ENCODE results near the gene AHI1. TPM values are rescaled to one million over a fixed set of nuclear protein-coding genes. Genes with fewer than 3 reads are reported as not detected.
A peak's percentile ranks its signal among the peaks of the same experiment; 100 is the strongest.

AHI1 gene
- total RNA-seq, 1 donor from 2014 or later, result 5.4 TPM

DNA sequence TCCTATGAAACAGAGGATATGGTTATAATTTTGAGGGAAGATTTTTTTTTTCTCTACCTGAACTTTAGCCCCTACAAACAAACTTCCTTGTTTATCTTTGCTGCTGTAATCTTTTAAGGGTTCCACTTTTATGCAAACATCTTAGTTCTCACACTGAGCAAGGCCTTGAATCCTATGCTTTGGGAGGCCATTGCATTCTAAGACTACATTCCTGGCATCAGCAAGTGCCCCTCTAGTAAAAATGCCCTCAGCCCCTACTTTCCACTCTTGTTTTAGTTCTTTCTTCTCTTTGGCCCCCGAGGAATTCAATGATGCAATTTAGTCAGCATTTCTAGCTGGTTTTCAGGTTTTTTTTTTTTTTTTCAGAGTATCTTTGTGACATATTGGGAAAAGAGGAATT, 8.1 kb upstream of the AHI1 start:
- Histone ChIP-seq H3K4me1 (no peaks in the 10 kb centered on the region), H3K9me3 (no peaks in the 10 kb centered on the region), H3K27me3 (no peaks in the 10 kb centered on the region), H3K4me3 (no peak overlapping the region), H3K36me3 (no peaks in the 10 kb centered on the region), H3K27ac (no peak overlapping the region)
- no peak for DNase-seq (ENCODE audit: low spot score in 2 of 2)
- TF ChIP-seq, protein P1, sequence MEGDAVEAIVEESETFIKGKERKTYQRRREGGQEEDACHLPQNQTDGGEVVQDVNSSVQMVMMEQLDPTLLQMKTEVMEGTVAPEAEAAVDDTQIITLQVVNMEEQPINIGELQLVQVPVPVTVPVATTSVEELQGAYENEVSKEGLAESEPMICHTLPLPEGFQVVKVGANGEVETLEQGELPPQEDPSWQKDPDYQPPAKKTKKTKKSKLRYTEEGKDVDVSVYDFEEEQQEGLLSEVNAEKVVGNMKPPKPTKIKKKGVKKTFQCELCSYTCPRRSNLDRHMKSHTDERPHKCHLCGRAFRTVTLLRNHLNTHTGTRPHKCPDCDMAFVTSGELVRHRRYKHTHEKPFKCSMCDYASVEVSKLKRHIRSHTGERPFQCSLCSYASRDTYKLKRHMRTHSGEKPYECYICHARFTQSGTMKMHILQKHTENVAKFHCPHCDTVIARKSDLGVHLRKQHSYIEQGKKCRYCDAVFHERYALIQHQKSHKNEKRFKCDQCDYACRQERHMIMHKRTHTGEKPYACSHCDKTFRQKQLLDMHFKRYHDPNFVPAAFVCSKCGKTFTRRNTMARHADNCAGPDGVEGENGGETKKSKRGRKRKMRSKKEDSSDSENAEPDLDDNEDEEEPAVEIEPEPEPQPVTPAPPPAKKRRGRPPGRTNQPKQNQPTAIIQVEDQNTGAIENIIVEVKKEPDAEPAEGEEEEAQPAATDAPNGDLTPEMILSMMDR (IDR thresholded peaks at IDR 0.05), result no peak
- intact Hi-C loops (cut with DNase I), result loop anchor here (2.0 kb wide), 1 partner anchor 721 kb away; no protein-coding TSS in a partner anchor

DNA sequence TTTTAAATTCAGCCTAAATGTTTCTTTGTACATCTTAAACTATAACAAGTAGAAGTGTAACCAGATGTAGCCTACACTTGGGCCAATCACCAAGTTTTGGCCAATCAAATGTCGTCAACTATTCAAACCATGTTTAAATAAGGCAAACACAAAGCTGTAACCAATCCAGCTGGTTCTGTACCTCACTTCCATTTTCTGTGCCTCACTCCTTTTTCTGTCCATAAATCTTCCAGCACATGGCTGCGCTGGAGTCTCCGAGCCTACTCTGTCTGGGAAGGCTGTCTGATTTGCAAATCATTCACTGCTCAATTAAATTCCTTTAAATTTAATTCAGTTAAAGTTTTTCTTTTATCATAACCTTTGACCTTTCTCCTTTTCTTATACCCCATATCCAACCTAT, 7.7 kb upstream of the AHI1 start:
- H3K4me3 ChIP-seq, result no peak overlapping the region
- no peaks in the 10 kb centered on the region for H3K4me1 ChIP-seq
- H3K9me3 ChIP-seq, result no peaks in the 10 kb centered on the region
- H3K27ac ChIP-seq, result no peak overlapping the region
- DNase-seq (ENCODE audit: low spot score in 2 of 2), result no peak
- H3K27me3 ChIP-seq, result no peaks in the 10 kb centered on the region
- no peaks in the 10 kb centered on the region for H3K36me3 ChIP-seq
- TF ChIP-seq, protein P1 (IDR thresholded peaks at IDR 0.05), result no peak
- intact Hi-C loops (cut with DNase I), result no loop called here

DNA sequence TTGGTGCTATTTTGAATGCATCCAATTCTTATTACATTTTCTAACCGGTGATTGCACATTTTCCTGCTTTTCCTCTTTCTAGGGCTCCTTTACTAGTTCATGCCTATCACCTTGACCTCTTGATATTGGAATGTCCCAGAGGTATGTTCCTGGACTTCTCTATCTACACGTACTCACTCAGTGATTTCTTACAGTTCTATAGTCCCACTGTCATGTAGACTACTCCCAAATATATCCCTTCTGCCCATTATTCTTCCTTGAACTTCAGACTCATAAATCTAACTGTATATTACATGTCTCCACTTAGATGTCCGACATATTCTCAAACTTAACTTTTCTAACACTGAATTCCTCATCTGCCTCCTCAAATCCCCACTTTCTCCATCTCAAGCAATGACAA, 7.2 kb upstream of the AHI1 start:
- no peaks in the 10 kb centered on the region for H3K9me3 ChIP-seq
- H3K27ac ChIP-seq, result no peak overlapping the region
- intact Hi-C loops (cut with DNase I), result no loop called here
- TF ChIP-seq, protein P1 (IDR thresholded peaks at IDR 0.05), result no peak
- H3K4me3 ChIP-seq, result no peak overlapping the region
- no peaks in the 10 kb centered on the region for H3K36me3 ChIP-seq
- no peaks in the 10 kb centered on the region for H3K4me1 ChIP-seq
- no peak for DNase-seq (ENCODE audit: low spot score in 2 of 2)
- H3K27me3 ChIP-seq, result no peaks in the 10 kb centered on the region

DNA sequence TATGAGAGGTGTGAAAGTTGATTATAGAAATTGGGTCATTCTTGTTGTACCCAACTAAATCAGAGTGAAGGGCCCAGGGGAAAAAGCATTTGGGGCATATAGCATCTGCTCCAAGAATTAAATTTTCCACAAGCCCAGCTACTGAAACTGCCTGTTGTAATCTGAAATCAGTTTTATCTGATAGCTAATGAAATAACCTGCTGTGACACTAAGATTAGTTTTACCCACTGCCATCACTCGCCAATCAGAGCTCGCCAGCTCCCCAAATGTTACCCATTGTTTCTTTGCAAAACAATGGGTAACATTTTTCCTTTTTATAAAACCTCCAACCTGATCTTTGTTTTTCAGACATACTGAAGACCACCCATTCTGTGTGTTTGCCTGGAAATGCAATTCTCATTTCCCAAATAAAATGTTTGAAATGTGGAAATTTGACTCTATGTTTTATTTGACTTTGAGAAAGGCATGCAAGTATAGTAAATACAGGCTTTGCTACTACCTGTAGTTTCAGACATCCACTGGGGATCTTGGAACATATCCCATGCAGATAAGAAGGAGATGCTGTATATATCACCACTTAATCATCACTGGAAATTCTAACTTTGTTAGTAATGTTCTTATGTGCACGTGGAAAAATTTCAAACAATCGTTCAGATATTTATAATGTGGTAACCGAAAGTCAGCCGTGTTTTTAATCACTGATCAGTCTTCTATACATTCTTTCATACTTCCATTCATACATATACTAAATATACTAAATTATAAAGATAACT, 6.3 kb upstream of the AHI1 start:
- no peaks in the 10 kb centered on the region for H3K27me3 ChIP-seq
- H3K27ac ChIP-seq, result no peak overlapping the region
- H3K36me3 ChIP-seq, result no peaks in the 10 kb centered on the region
- intact Hi-C loops (cut with DNase I), result no loop called here
- TF ChIP-seq, protein P1 (IDR thresholded peaks at IDR 0.05), result no peak
- no peaks in the 10 kb centered on the region for H3K9me3 ChIP-seq
- DNase-seq (ENCODE audit: low spot score in 2 of 2), result no peak
- H3K4me1 ChIP-seq, result no peaks in the 10 kb centered on the region
- no peak overlapping the region for H3K4me3 ChIP-seq

DNA sequence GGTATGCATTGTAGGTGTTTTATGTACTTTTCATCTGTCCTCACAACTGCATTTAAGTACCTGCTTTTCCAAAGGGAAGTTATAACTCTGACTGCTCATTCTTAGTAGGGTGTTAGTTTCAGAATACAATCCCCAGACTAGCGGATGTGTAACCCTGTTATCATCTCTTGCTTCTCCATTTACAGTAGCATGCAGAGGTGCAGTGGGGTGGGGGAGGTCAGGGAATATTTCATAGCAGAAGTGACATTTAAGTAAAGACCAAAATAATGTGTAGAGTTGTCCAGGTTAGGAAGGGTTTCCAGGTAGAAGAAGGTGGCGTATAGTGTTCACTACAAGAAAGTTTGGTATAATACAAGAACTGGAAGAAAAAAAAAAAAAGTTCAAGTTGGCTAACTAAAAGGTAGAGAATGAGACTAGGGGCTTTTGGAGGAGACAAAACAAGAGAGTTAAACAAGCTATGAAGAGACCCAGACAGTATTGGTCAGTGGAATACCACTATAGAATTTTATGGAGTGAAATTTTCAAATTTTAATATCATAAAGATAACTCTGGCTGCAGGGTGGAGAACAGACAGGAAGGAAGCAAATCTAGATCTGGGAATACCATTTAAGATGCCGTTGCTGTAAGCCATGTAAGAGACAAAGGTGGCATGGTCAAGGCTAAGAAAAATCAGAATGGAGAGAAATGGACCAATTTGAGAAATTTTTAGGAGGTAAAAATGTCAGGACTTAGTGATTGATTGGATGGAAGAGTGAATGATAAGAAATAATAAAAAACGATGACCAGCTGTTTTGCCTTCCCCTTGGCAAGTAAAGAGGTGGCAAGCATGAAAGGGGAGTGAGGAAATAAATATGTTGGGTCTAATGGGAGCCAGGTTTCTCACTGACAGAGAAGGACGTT, 2.2 kb upstream of the AHI1 start:
- peaks cover 0 to 2% of the 10 kb centered on the region in 2 donors for H3K4me1 ChIP-seq
- no peaks in the 10 kb centered on the region for H3K36me3 ChIP-seq
- no peak for DNase-seq (ENCODE audit: low spot score in 2 of 2)
- intact Hi-C loops (cut with DNase I), result loop anchor here (2.0 to 10.0 kb wide), 4 partner anchors 445 to 1715 kb away; partner anchors contain the start of genes HBS1L, IFNGR1, MTFR2 and PEX7
- H3K4me3 ChIP-seq, result no peak overlapping the region
- H3K27me3 ChIP-seq, result no peaks in the 10 kb centered on the region
- peak overlapping the region in 1 of 2 donors; percentile 97 for H3K27ac ChIP-seq
- TF ChIP-seq, protein P1 (IDR thresholded peaks at IDR 0.05), result no peak
- no peaks in the 10 kb centered on the region for H3K9me3 ChIP-seq

Measured in ascending aorta (tissue), 2 donors.